BJ (cell line): Measurements from ENCODE around the gene GSKIP. TPM values are rescaled to one million over a fixed set of nuclear protein-coding genes. Genes with fewer than 3 reads are reported as not detected.

Experiments used
- CTCF ChIA-PET: fragments of 350-600 bp; formaldehyde crosslinking; extraction: SDS; loops from one replicate; lab custom pipeline; 2021; ENCODE audit warnings: antibody characterized with exemption, inconsistent platforms; lab: Yijun Ruan, JAX
- POLR2A ChIA-PET: fragments of 300-600 bp; sonication (Branson Sonifier 250); formaldehyde crosslinking; extraction: SDS; loops from one replicate; lab custom pipeline; 2021; ENCODE audit warnings: antibody characterized with exemption; lab: Charles Lee
- DNase-seq: peaks from one replicate; pipeline ENCODE4 v3.0.0-alpha.2; 2011; ENCODE audit warnings: low read depth
- H3K27me3 ChIP-seq: 2 replicates; pipeline ENCODE4 v1.6.0; 2011; ENCODE audit warnings: low read length; ENCODE audit not compliant: control insufficient read depth, insufficient read depth
- H3K36me3 ChIP-seq: 2 replicates; pipeline ENCODE4 v1.5.1; 2011; ENCODE audit warnings: low read length; ENCODE audit not compliant: control insufficient read depth, insufficient read depth
- H3K4me3 ChIP-seq: 2 replicates; pipeline ENCODE4 v1.5.1; 2011; ENCODE audit warnings: low read depth, mild to moderate bottlenecking, control low read depth, low read length
- polyA plus RNA-seq: library from polyadenylated mRNA; depleted of rRNA; stranded (reverse); fragments of >200 nt; gene quantifications from 2 replicates; pipeline ENCODE4 v1.2.3, GENCODE V29; 2011
- TF ChIP-seq, protein P1 (sequence below): IDR thresholded peaks from 2 replicates; pipeline ENCODE4 v1.5.1; 2011; ENCODE audit warnings: low read depth, mild to moderate bottlenecking, control low read depth, inconsistent platforms, low read length, moderate library complexity; ENCODE audit not compliant: insufficient read depth

GSKIP gene
- polyA plus RNA-seq, 1 experiment: 14.7 TPM

DNA sequence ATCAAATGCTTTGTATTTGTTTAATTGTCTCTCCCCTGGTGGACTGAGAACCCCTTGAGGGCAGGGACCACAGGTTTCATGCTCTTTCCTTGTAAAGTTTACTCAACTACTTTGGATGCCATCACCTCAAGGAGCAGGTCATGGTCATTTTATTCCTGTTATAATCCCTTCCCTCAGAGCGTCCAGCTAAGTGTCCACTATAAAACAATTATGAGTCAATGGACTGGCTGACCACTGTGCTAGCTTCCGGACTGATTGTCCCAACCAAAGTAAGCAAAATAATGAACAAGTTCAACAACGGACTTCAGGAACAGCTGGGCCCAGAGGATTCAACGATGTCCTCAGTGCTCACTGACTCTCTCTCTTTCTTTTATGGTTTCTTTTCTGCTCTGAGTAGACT, 46.8 kb downstream of the GSKIP start:
- ChIA-PET CTCF (interaction anchor here (1.2 kb wide), 1 partner anchor 25 kb away, joined by 4 read pairs; no protein-coding TSS in a partner anchor), POLR2A (no interaction called here)

DNA sequence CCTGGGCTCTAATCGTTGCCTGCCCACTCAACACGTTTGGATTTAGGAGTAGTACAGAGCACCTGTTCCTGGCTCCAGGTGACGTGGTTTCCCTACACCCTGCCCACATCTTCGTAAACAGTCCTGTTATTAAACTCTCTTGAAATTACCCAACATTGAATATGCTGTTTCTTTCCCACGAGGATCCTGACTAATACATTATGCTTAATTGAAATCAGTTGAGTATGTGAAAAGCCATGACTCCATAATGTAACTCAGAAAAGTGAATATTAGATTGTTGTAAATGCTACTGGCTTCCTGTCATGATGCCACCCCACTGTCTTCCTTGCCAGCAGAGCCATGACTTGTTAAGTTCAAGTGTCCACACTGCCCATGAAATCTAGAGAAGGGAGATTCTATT, 50.2 kb downstream of the GSKIP start:
- H3K4me3 ChIP-seq: no peak overlapping the region
- CTCF ChIA-PET: no interaction called here
- H3K36me3 ChIP-seq: no peaks in the 10 kb centered on the region
- TF ChIP-seq, protein P1, sequence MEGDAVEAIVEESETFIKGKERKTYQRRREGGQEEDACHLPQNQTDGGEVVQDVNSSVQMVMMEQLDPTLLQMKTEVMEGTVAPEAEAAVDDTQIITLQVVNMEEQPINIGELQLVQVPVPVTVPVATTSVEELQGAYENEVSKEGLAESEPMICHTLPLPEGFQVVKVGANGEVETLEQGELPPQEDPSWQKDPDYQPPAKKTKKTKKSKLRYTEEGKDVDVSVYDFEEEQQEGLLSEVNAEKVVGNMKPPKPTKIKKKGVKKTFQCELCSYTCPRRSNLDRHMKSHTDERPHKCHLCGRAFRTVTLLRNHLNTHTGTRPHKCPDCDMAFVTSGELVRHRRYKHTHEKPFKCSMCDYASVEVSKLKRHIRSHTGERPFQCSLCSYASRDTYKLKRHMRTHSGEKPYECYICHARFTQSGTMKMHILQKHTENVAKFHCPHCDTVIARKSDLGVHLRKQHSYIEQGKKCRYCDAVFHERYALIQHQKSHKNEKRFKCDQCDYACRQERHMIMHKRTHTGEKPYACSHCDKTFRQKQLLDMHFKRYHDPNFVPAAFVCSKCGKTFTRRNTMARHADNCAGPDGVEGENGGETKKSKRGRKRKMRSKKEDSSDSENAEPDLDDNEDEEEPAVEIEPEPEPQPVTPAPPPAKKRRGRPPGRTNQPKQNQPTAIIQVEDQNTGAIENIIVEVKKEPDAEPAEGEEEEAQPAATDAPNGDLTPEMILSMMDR: no peak
- DNase-seq: no peak
- no peaks in the 10 kb centered on the region for H3K27me3 ChIP-seq
- POLR2A ChIA-PET: no interaction called here

More for the DNA sequence above, 46.8 kb downstream of the GSKIP start:
- H3K4me3 ChIP-seq: no peak overlapping the region
- DNase-seq: no peak
- TF ChIP-seq, protein P1: no peak
- no peaks in the 10 kb centered on the region for H3K36me3 ChIP-seq
- H3K27me3 ChIP-seq: no peaks in the 10 kb centered on the region

DNA sequence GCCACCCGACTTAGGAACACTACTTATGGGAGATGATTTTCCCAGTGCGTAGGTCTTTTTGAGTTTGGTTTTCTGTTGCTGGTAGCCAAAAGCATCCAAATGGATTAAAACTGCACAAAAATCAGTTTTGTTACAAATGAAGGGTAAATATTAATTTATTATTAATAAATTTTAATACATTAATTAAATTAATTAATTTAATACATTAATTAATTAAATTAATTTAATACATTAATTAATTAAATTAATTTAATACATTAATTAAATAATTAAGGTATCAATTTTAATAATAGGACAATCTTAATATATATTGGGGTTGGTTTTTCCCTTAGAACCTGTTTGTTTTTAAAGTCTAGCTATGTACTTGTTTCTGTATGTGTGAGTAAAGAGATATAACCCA, 52.2 kb downstream of the GSKIP start:
- Histone ChIP-seq H3K4me3 (no peak overlapping the region), H3K36me3 (no peaks in the 10 kb centered on the region), H3K27me3 (no peaks in the 10 kb centered on the region)
- CTCF ChIA-PET: no interaction called here
- no peak for DNase-seq
- POLR2A ChIA-PET: no interaction called here
- TF ChIP-seq, protein P1: no peak

DNA sequence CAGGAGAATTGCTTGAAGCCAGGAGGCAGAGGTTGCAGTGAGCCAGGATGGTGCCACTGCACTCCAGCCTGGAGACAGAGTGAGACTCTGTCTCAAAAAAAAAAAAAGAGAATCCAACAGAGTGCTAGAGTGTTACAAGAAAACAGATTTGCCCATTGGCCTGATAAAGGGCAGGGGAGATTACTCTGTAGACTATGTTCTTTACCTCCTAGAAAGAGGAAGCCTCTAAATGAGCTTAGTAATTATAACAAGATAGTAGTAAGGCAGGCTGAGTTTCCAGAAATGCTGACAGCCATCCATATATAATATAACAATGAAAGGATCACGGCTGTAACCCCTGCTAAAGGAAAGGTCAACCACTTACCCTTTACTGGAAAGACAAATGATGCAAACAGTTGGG, 53.0 kb downstream of the GSKIP start:
- ChIA-PET POLR2A (no interaction called here), CTCF (interaction anchor here (1.5 kb wide), 1 partner anchor 141 kb away, joined by 5 read pairs; no protein-coding TSS in a partner anchor)
- Histone ChIP-seq H3K36me3 (no peaks in the 10 kb centered on the region), H3K4me3 (no peak overlapping the region), H3K27me3 (no peaks in the 10 kb centered on the region)
- no peak for DNase-seq
- TF ChIP-seq, protein P1: no peak

DNA sequence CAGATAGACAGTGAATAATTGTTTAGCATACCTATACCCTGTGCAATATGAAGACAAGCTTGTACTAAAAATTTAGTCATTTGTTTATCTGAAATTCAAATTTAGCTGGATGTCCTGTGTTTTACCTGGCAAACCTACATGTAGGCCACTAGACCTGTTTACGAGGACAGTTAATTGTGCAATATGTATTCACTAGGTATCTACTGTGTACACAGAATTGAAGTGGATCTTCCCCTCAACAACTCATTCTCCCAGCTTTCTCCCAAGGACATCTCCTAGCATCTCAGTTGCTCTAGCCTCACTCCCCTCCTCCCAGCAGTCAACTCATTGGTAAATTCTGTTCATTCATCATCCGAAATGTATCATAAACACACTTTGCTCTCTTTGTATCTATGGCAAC, 53.9 kb downstream of the GSKIP start:
- ChIA-PET POLR2A (no interaction called here), CTCF (interaction anchor here (1.5 kb wide), 1 partner anchor 142 kb away, joined by 5 read pairs; no protein-coding TSS in a partner anchor)
- H3K27me3 ChIP-seq: no peaks in the 10 kb centered on the region
- no peaks in the 10 kb centered on the region for H3K36me3 ChIP-seq
- no peak overlapping the region for H3K4me3 ChIP-seq
- TF ChIP-seq, protein P1: no peak
- no peak for DNase-seq
